K562 (cell line): ENCODE measurements around the gene KRTAP5-6. TPM values are rescaled to one million over a fixed set of nuclear protein-coding genes. Genes with fewer than 3 reads are reported as not detected.

Source experiments
- ARID3A ChIP-seq: IDR thresholded peaks from 2 replicates; pipeline ENCODE4 v1.6.1; 2012; ENCODE audit warnings: low read depth, low read length, improper control_type of control experiment, borderline replicate concordance
- CHD7 ChIP-seq: fragments of 200-600 bp; sonication (generic); IDR thresholded peaks from one replicate; pipeline ENCODE4 v1.6.1; 2012; ENCODE audit warnings: mild to moderate bottlenecking, low read depth, low read length, inconsistent platforms
- MYC ChIP-seq, 2 experiments: fragments of 250-450 bp in 1 of 2; sonication (Bioruptor Pico) in 1 of 2; IDR thresholded peaks; 2 replicates each; pipeline versions ENCODE4 v1.5.1 to v1.6.1; 2012 to 2021; ENCODE audit warnings: low read depth in 2 of 2, borderline replicate concordance in 1 of 2, improper control_type of control experiment in 1 of 2, low read length in 1 of 2, mild to moderate bottlenecking in 1 of 2, moderate library complexity in 1 of 2
- polyA plus RNA-seq, 8 experiments: library from polyadenylated mRNA; depleted of rRNA in 4 of 8; stranded (reverse) in 5 of 8; unstranded in 3 of 8; fragments of >200 nt; fragmentation: Nextera tagmentation in 2 of 8; fragmentation: Illumina TruSeq in 1 of 8; extraction: Ambion mirVana in 2 of 8; extraction: Trizol in 1 of 8; gene quantifications; 2 replicates each; pipeline versions ENCODE4 v1.2.1 to v1.2.3, GENCODE V29; 2011 to 2014; ENCODE audit warnings: inconsistent platforms in 1 of 8, missing spikeins in 1 of 8
- total RNA-seq, 7 experiments: library from RNA; depleted of rRNA in 6 of 7; stranded (reverse); fragments of >200 nt in 6 of 7; fragmentation: Illumina TruSeq in 2 of 7; extraction: Trizol in 2 of 7; gene quantifications; 2 replicates each; pipeline versions ENCODE4 v1.2.1 to v1.2.3, GENCODE V29; 2011 to 2021; ENCODE audit warnings: low replicate concordance in 1 of 7

The KRTAP5-6 gene
- total and polyA plus RNA-seq, 9 of the 15 experiments (the other 6 are each of a cell fraction or from before 2014, with no cell fraction given), result not detected

GRCh38 chr11:1652771-1653540 lies 44.0 kb upstream of the KRTAP5-6 start (continued):
- TF ChIP-seq CHD7, result no peak
- TF ChIP-seq ARID3A, result no peak
- TF ChIP-seq MYC (IDR thresholded peaks at IDR 0.05; ENCODE audit: low read depth, low read length), result 0 out of 2 replicates have a peak, but pooled peaks have one; percentile 25
- TF ChIP-seq MYC (CRISPR knock-in tag; IDR thresholded peaks at IDR 0.05; ENCODE audit: borderline replicate concordance, low read depth), result no peak
